Middle frontal gyrus (tissue), 1 donor: ENCODE results near the gene CTRL.

ENCODE experiments used
- DNase-seq: peaks from one replicate; pipeline ENCODE4 v3.0.0-alpha.2; 2015; ENCODE audit warnings: low spot score; ENCODE audit errors: extremely low spot score

CTRL gene

GRCh38 chr16:67892375-67892774 is 39.3 kb downstream of the CTRL start:
- DNase-seq: no peak

DNA sequence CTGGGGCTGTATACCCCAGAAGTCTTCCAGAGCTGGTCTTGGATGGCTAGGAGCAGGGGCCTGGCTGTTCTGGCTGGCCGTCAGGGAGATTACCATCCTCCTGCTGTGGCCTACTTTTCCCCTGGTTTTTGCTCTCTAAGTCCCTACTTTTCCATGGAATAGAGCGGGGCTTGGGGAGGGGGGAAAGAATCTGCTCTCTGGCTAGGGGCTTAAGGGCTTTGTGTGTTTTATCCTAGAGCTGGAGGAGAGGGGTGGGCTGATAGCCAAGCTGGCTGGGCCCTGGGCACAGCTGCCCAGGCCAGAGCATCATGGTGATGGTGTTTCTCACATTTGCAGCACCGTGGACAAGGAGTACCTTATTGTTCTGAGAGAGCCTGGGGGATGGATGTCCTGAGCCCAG is 43.3 kb downstream of the CTRL start:
- DNase-seq: no peak

DNA sequence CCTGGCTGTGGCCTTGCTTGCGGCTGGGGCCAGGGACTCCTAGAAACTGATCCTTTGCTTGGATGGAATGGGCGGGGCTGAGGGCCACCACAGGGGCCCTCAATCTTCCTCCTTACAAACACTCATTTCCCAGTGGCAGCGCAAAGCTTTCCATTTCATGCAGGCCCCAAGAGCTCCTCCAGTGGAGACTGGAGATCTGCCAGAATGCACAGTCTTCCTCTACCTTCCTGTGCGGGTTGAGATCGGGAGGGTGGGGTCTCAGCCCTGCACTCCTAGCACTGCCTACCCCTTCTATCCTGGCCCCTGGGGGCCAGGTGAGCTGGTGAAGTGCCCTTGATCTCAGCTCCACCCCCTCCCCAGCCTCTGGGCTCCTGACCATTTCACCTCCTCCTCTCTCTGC is 45.3 kb downstream of the CTRL start:
- DNase-seq: no peak

DNA sequence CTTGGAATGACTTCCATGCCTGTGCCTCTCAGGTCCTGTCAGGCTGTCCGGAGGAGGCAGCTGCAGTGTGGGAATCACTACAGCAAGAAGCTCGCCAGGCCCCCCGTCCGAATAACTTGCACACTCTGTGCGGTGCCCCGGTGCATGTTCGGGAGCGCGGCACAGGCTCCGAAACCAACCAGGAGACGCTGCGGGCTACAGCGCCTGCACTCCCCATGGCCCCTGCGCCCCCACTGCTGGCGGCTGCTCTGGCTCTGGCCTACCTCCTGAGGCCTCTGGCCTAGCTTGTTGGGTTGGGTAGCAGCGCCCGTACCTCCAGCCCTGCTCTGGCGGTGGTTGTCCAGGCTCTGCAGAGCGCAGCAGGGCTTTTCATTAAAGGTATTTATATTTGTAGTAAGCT is 45.7 kb downstream of the CTRL start:
- no peak for DNase-seq

GRCh38 chr16:67885545-67885944 is 46.1 kb downstream of the CTRL start:
- no peak for DNase-seq

- peak; percentile 85 for DNase-seq
Observed at GRCh38 chr16:67884684-67885083, 47.0 kb downstream of the CTRL start, which contains the start of gene NRN1L. Gene NRN1L (plus strand): TSS chr16:67884885. CDS start chr16:67884904, 19 bp downstream.

GRCh38 chr16:67883872-67884261 is 47.8 kb downstream of the CTRL start:
- DNase-seq: no peak

DNA sequence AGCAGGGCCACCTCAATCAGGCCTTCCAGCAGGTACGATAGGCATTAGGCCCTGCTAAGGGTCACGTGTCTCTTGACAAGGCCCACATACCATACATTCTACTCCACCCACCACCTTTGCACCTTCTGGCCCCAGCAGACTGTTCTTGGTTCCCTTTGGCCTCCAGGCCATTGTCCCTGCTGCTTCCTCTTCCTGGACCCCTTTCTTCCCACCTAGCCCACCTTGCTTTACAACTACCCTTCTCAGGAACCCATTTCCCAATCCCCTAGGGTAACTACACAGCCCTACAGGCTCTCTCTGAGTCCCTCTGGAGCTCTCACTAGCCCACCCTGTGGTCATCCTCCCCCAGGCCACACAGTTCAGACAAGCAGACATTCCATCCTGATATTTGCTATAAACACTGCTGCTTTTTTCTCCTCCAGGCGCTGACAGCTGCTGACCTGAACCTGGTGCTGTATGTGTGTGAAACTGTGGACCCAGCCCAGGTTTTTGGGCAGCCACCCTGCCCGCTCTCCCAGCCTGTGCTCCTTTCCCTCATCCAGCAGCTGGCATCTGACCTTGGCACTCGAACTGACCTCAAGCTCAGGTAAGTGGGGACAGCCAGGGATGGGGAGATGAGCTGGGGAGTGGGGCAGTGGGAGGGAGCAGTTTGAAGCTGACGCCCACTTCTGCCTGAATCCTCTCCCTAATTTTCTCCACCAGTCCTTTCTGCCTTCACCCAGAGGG is 48.4 kb downstream of the CTRL start:
- DNase-seq: no peak

- peak; percentile 77 for DNase-seq
Observed at GRCh38 chr16:67882374-67883145, 49.1 kb downstream of the CTRL start.

DNA sequence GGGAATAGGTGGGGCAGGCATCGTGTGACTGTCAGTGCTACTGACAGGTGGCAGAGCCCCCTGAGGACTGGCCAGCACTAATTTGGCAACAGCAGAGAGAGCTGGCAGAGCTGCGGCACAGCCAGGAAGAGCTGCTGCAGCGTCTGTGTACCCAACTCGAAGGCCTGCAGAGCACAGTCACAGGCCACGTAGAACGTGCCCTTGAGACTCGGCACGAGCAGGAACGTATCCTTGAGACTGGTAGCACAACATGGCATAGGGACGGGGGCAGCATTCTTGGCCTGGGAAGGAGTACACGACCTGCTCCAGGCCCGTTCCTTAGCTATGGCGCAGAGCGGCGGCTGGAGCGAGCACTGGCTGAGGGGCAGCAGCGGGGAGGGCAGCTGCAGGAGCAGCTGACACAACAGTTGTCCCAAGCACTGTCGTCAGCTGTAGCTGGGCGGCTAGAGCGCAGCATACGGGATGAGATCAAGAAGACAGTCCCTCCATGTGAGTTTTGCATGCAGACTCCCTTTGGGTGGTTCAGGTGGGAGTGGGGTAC is 50.0 kb downstream of the CTRL start:
- no peak for DNase-seq

DNA sequence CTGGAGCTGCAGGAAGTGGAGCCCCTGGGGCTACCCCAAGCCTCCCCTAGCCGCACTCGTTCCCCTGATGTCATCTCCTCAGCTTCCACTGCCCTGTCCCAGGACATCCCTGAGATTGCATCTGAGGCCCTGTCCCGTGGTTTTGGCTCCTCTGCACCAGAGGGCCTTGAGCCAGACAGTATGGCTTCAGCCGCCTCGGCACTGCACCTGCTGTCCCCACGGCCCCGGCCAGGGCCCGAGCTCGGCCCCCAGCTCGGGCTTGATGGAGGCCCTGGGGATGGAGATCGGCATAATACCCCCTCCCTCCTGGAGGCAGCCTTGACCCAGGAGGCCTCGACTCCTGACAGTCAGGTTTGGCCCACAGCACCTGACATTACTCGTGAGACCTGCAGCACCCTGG is 51.1 kb downstream of the CTRL start:
- DNase-seq: no peak

GRCh38 chr16:67879936-67880335 is 51.7 kb downstream of the CTRL start:
- DNase-seq: no peak
